Measurements from ENCODE around the gene GOLGA6L2.

DNA sequence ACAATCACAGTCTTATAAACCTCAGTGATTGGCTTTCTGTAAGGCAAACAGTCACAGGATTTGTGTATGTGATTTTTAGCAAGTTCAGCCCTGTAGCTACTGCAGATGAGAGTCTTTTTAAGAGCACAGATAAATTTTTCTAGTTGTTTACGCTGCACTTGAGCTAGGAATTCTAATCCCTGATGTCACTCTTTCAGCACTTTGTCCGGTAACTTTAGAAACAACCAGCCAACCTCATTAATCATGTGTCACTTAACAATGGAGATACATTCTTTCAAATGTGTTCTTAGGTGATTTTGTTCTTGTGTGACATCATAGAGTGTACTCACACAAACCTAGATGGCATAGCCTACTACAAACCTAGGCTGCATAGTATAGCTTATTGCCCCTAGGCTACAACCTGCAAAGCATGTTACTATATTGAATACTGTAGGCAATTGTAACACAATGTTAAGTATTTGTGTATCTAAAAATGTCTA is 36.8 kb upstream of the GOLGA6L2 start:
- TF ChIP-seq, protein P1, sequence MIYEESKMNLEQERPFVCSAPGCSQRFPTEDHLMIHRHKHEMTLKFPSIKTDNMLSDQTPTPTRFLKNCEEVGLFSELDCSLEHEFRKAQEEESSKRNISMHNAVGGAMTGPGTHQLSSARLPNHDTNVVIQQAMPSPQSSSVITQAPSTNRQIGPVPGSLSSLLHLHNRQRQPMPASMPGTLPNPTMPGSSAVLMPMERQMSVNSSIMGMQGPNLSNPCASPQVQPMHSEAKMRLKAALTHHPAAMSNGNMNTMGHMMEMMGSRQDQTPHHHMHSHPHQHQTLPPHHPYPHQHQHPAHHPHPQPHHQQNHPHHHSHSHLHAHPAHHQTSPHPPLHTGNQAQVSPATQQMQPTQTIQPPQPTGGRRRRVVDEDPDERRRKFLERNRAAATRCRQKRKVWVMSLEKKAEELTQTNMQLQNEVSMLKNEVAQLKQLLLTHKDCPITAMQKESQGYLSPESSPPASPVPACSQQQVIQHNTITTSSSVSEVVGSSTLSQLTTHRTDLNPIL (CRISPR knock-in tag; IDR thresholded peaks at IDR 0.05; ENCODE audit: low read depth) = no peak
- TF ChIP-seq ZFP30 (CRISPR knock-in tag; IDR thresholded peaks at IDR 0.05) (no peak), TCF4 (CRISPR knock-in tag; IDR thresholded peaks at IDR 0.05; ENCODE audit: borderline replicate concordance) (no peak), CSDC2 (CRISPR knock-in tag; IDR thresholded peaks at IDR 0.05) (no peak), TOX (CRISPR knock-in tag; IDR thresholded peaks at IDR 0.05; ENCODE audit: borderline replicate concordance) (no peak), ZNF565 (CRISPR knock-in tag; conservative IDR thresholded peaks at IDR 0.05; ENCODE audit: low read depth) (no peak), GLIS3 (CRISPR knock-in tag; IDR thresholded peaks at IDR 0.05) (no peak), RARB (CRISPR knock-in tag; IDR thresholded peaks at IDR 0.05) (no peak), BACH2 (CRISPR knock-in tag; IDR thresholded peaks at IDR 0.05; ENCODE audit: borderline replicate concordance) (no peak)
- TF ChIP-seq, protein P2, sequence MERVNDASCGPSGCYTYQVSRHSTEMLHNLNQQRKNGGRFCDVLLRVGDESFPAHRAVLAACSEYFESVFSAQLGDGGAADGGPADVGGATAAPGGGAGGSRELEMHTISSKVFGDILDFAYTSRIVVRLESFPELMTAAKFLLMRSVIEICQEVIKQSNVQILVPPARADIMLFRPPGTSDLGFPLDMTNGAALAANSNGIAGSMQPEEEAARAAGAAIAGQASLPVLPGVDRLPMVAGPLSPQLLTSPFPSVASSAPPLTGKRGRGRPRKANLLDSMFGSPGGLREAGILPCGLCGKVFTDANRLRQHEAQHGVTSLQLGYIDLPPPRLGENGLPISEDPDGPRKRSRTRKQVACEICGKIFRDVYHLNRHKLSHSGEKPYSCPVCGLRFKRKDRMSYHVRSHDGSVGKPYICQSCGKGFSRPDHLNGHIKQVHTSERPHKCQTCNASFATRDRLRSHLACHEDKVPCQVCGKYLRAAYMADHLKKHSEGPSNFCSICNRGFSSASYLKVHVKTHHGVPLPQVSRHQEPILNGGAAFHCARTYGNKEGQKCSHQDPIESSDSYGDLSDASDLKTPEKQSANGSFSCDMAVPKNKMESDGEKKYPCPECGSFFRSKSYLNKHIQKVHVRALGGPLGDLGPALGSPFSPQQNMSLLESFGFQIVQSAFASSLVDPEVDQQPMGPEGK (CRISPR knock-in tag; IDR thresholded peaks at IDR 0.05; ENCODE audit: borderline replicate concordance) = no peak
- TF ChIP-seq, protein P3, sequence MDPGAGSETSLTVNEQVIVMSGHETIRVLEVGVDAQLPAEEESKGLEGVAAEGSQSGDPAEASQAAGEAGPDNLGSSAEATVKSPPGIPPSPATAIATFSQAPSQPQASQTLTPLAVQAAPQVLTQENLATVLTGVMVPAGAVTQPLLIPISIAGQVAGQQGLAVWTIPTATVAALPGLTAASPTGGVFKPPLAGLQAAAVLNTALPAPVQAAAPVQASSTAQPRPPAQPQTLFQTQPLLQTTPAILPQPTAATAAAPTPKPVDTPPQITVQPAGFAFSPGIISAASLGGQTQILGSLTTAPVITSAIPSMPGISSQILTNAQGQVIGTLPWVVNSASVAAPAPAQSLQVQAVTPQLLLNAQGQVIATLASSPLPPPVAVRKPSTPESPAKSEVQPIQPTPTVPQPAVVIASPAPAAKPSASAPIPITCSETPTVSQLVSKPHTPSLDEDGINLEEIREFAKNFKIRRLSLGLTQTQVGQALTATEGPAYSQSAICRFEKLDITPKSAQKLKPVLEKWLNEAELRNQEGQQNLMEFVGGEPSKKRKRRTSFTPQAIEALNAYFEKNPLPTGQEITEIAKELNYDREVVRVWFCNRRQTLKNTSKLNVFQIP (CRISPR knock-in tag; IDR thresholded peaks at IDR 0.05; ENCODE audit: borderline replicate concordance, low read depth) = no peak

Data from SK-N-SH treated with all-trans-retinoic acid at 6 μM for 48 hours (cell line).